KBM-7 (cell line): ENCODE measurements around the gene MYEF2.
A peak's percentile ranks its signal among the peaks of the same experiment; 100 is the strongest.

Source experiments
- DNase-seq: peaks from one replicate; pipeline ENCODE4 v3.0.0-alpha.2; 2015
- in situ Hi-C: fragments of 300-500 bp; cut with MboI; formaldehyde crosslinking; loops from 2 replicates; pipeline ENCODE4 v1.14.3; 2020; ENCODE audit warnings: low sequenced_read_pairs, low pct_unique_long_range_greater_than_20kb, mixed read lengths

MYEF2 gene, protein sequence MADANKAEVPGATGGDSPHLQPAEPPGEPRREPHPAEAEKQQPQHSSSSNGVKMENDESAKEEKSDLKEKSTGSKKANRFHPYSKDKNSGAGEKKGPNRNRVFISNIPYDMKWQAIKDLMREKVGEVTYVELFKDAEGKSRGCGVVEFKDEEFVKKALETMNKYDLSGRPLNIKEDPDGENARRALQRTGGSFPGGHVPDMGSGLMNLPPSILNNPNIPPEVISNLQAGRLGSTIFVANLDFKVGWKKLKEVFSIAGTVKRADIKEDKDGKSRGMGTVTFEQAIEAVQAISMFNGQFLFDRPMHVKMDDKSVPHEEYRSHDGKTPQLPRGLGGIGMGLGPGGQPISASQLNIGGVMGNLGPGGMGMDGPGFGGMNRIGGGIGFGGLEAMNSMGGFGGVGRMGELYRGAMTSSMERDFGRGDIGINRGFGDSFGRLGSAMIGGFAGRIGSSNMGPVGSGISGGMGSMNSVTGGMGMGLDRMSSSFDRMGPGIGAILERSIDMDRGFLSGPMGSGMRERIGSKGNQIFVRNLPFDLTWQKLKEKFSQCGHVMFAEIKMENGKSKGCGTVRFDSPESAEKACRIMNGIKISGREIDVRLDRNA

GRCh38 chr15:48177766-48178647 is at the start of gene MYEF2:
Gene MYEF2 (minus strand): TSS chr15:48178295. CDS start chr15:48178237, 58 bp downstream.
- in situ Hi-C loops: no loop called here

DNA sequence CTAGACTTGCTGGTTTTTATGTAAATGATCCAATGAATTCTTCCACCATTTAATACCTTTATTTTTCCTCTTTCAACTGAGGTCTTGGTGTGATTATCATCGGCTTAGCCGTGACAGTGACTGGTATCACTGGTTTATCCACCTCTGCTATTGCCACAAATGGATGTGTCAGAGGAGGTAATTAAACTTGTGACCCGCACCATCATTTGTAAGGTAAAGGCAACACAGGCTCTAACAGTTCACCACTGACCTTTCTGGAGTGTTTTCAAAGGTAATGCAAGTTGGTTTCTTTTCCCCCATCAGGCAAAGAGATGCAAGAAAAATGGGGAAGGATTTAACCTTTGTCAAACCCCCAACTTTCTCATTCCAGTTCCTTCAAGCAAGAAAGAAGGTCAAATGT is 47.7 kb upstream of the MYEF2 start:
- in situ Hi-C loops: no loop called here
- no peak for DNase-seq

More at GRCh38 chr15:48177766-48178647, at the start of gene MYEF2:
- peak; percentile 67 for DNase-seq

DNA sequence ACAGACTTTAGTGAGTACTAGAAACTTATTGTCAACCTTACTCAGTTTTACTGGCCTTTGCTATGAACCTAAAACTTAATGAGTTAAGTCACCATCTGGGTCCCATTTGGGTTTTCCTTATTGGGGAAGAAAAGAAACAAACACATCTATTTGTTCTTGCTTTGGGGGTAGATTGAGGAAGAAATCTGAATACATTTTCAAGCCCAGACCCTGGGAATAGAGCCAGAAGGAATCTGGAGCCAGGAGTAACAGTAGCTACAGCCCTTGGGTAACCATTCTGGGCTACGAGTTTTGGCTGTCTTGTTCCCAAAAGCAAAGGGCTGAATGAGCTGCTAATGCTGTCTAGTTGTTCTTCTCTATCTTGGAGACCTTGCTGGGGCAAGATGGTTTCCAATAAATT is 44.5 kb upstream of the MYEF2 start:
- DNase-seq: no peak
- in situ Hi-C loops: no loop called here

- in situ Hi-C loops: no loop called here
- no peak for DNase-seq
Measured at GRCh38 chr15:48221885-48222284, 43.8 kb upstream of the MYEF2 start.

- in situ Hi-C loops: no loop called here
- DNase-seq: no peak
Measured at GRCh38 chr15:48221261-48221660, 43.2 kb upstream of the MYEF2 start.

GRCh38 chr15:48205981-48206380 is 27.9 kb upstream of the MYEF2 start, which contains the start of gene SLC12A1:
Gene SLC12A1 (plus strand): TSS chr15:48206302. CDS start chr15:48207720, 1,418 bp downstream.
- in situ Hi-C loops: no loop called here
- no peak for DNase-seq

DNA sequence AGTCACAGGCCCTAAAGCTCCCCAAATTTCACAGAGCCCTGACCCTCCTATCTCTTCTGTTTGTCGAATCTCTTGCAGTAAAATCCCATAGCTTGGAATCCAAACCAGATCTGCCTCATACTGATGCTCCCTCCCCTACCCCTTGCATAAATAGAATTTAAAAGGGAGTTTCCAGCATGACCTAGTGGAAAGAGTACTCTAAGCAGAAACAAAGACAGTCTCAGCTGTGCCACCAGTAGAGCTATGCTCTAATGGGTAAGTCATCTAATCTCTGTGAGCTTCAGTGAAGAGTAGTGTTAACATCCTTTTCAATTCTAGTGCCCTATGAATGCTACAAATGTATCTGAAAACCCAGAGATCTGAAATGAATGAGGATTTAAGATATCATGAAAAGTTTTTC is 24.0 kb upstream of the MYEF2 start:
- no peak for DNase-seq
- in situ Hi-C loops: no loop called here

GRCh38 chr15:48191574-48192225 is 13.6 kb upstream of the MYEF2 start, which contains the start of gene CTXN2:
Gene CTXN2 (plus strand): TSS chr15:48191665. CDS start chr15:48201301, 9,636 bp downstream.
- in situ Hi-C loops: no loop called here
- no peak for DNase-seq

DNA sequence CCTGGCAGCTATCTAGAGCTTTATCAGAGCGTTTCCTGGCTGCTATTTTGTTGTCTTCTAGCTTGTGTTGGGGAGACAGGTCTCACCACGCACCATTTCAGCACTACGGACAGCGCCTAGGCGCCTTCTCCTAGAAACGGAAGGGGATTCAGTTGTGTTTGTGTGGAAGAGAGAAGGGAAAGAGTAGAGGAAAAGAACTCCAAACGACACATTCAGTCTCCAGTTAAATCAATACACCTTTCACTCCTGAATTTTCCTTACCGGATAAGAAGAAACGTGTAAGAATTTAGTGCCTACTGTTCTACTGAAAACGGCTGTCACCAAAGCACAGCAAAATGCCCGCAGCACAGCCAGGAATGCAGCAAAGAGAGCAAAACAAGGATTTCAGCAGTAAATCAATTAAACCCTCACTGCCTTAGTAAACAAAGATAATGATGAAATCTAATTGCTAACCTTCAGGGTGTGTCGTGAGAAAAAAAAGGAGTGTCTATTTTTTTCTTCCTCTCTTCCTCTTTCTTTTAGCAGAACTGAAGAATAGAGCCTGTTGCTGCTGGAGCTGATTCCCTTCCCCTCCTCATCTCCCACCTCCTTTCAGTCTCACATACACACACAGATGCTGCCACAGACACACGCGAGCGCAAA is 13.0 kb upstream of the MYEF2 start:
- peak; percentile 43 for DNase-seq
- in situ Hi-C loops: no loop called here

- in situ Hi-C loops: no loop called here
- no peak for DNase-seq
Measured at GRCh38 chr15:48186271-48186670, 8.2 kb upstream of the MYEF2 start.

DNA sequence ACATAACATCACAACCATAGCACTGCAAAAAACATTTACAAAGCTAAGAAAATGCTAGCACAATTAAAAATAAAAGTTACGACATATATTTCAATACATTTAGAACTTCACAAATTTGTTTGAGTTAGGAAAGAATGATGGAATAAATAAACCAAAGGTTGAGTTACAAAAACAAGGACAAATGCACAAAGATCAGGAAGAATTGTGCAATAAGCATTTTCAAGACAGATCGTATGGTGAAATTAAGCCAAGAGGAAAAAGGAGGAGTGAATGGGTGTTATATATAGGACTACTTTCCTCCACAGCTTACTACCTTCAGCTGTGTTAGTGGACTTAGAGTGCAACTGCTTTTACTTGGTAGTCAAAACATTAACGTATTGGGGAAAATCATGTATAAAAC is 7.4 kb upstream of the MYEF2 start:
- no peak for DNase-seq
- in situ Hi-C loops: no loop called here

DNA sequence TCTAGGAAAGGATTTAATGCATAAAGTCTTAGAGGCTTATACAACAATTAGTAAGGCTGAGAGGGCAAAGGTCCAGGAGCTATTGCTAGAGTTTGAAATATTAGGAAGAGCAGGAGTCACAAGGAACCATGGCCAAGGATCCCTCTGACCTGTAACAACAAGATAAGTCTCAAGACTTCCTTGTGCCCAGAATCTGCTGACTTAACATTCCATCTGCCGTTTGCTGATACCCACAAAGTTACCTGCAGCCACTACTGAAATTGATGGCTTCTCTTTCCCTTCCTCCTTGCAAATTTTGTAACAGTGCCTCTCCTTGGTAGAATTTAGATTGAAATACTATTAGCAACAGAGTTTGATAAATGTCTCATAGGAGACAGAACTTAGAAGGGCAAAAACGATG is 4.7 kb upstream of the MYEF2 start:
- in situ Hi-C loops: no loop called here
- no peak for DNase-seq

DNA sequence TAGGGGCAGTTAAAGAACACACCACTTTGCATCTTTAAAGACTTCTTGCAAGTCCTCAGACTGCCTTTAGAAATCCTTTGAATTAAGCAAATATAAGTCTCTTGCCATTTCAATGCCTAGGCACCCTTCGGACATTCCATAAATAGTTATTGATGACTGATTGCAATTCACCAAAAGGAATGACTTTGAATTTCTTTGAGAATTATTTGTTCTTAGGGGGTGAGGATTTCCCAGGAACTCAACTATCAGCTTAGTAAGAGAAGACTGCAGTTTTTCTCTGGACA is 495 bp upstream of the MYEF2 start:
- no peak for DNase-seq
- in situ Hi-C loops: no loop called here

- in situ Hi-C loops: no loop called here
- peak; percentile 69 for DNase-seq
Measured at GRCh38 chr15:48177383-48177765, 721 bp downstream of the MYEF2 start.

DNA sequence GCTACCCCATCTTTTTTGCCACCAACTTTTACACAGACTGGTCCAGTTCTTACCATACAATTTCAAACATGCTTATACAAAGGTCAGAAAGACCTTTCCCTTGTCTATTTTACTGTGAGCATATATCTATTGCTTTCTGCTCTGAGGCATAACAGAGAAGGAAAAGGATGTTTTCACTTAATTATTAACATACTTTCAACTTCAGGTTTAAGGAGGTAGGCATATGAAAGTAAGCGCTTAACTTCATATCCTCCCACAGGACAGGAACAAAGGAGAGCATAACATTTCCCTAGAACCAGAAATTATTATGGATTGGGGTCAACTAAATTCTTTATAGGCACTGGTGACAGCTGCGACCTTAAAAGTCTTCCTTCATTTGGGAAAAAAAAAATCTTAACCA is 1.1 kb downstream of the MYEF2 start:
- in situ Hi-C loops: no loop called here
- no peak for DNase-seq

DNA sequence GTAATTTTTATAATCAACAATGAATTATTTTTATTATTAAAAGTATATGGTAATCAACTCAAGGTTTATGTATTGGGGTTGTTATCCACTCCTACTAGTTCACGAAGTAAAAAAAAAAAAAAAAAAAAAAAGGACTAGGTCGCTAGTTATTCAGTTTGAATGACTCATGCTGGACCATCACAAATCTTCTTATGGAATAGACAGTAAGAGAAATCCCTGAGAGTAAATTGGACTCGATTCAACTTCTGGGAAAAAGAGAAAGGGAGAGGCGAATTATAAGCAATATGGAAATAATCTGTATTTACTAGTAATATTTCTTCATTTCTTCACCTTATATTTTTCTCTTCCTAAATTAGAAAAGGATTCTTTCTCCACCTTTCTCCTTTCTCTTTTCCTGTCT is 2.0 kb downstream of the MYEF2 start:
- in situ Hi-C loops: no loop called here
- DNase-seq: no peak

GRCh38 chr15:48175126-48175525 is 3.0 kb downstream of the MYEF2 start:
- DNase-seq: no peak
- in situ Hi-C loops: no loop called here

DNA sequence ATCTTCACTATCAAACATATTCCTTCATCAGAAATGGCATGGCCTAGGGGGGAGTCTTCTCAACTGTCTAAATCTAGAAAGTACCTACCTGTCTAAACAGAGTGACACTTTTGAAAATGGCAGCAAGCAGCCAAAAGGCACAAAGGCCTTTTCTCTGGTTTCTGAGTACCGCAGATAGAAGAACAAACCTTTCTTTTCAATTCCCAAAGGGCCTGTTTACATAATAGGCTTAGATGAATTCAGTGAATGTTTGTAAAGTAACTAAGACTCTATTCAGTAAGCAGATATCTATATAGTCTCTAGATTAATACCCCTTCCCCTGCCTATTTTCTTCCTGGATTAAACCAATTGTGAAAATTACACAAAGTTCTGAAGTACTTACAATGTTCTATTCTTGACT is 7.1 kb downstream of the MYEF2 start:
- in situ Hi-C loops: no loop called here
- DNase-seq: no peak

DNA sequence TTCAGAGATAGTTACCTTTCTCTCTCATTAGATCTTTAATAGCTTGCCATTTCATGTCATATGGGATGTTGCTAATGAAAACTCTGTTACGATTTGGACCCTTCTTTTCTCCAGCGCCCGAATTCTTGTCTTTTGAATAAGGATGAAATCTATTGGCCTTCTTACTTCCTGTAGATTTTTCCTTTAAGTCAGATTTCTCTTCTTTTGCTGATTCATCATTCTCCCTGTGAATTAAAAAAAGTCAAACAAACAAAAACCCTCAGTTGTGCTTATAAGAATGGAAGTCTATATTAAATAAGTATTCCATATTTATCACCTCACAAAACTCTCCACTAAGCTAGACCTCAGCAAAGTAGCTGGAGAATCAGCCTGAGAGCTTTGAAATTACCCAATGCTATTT is 9.5 kb downstream of the MYEF2 start:
- no peak for DNase-seq

More for the DNA sequence above, 9.5 kb downstream of the MYEF2 start:
- in situ Hi-C loops: no loop called here
